Vagina (tissue), 2 donors: Measurements from ENCODE around the gene EPC1.

Experiments used
- CTCF ChIP-seq, 3 experiments: fragments of 450-650 bp in 2 of 3; fragments of 200-600 bp in 1 of 3; sonication (generic) in 1 of 3; IDR thresholded peaks; one replicate each; pipeline ENCODE4 v1.5.1; 2017 to 2019; ENCODE audit warnings: antibody characterized with exemption in 3 of 3, mild to moderate bottlenecking in 2 of 3, moderate library complexity in 2 of 3
- POLR2A ChIP-seq, 2 donors: fragments of 450-650 bp; IDR thresholded peaks; one replicate each; pipeline ENCODE4 v1.6.1; 2017; ENCODE audit warnings: antibody characterized with exemption in 2 of 2, mild to moderate bottlenecking in 2 of 2, moderate library complexity in 2 of 2
- POLR2AphosphoS5 ChIP-seq, 2 donors: sonication (generic); formaldehyde crosslinking; IDR thresholded peaks; one replicate each; pipeline ENCODE4 v1.9.0; 2017; ENCODE audit warnings: antibody characterized with exemption in 2 of 2, mild to moderate bottlenecking in 2 of 2, low read depth in 1 of 2; ENCODE audit not compliant: insufficient read depth in 1 of 2

GRCh38 chr10:32386623-32387260, 39.8 kb upstream of the EPC1 start:
- TF ChIP-seq CTCF (IDR thresholded peaks at IDR 0.05), result no peak
- no peak for TF ChIP-seq POLR2A (IDR thresholded peaks at IDR 0.05)
- no peak for TF ChIP-seq POLR2AphosphoS5 (IDR thresholded peaks at IDR 0.05; ENCODE audit: insufficient read depth in 1 of 2, low read depth in 1 of 2)
